Nephron progenitor cell (in vitro differentiated cells): Measurements from ENCODE around the gene ETV4.

ENCODE experiments used
- DNase-seq: peaks from one replicate; pipeline ENCODE4 v3.0.0; 2021
- H3K27ac Mint-ChIP-seq: 2 replicates; pipeline ENCODE4 v1.8.0; 2021; ENCODE audit warnings: mild to moderate bottlenecking, moderate library complexity, mixed read lengths
- H3K27me3 Mint-ChIP-seq: 2 replicates; pipeline ENCODE4 v1.8.0; 2021; ENCODE audit warnings: mild to moderate bottlenecking, low read depth, mixed read lengths; ENCODE audit not compliant: poor library complexity
- H3K36me3 Mint-ChIP-seq: 2 replicates; pipeline ENCODE4 v1.8.0; 2021; ENCODE audit warnings: low read depth, mixed read lengths
- H3K4me1 Mint-ChIP-seq: 2 replicates; pipeline ENCODE4 v1.8.0; 2021; ENCODE audit warnings: mixed read lengths
- H3K4me3 Mint-ChIP-seq: 2 replicates; pipeline ENCODE4 v1.8.0; 2021; ENCODE audit warnings: mild to moderate bottlenecking, moderate library complexity, mixed read lengths
- H3K9me3 Mint-ChIP-seq: 2 replicates; pipeline ENCODE4 v1.8.0; 2021; ENCODE audit warnings: mild to moderate bottlenecking, moderate library complexity, mixed read lengths
- CTCF ChIP-seq: fragments of 200-600 bp; sonication (generic); IDR thresholded peaks from 2 replicates; pipeline ENCODE4 v1.5.0; 2021; ENCODE audit warnings: antibody characterized with exemption

ETV4 gene

GRCh38 chr17:43543771-43544575, 2.2 kb downstream of the ETV4 start:
- TF ChIP-seq CTCF = no peak
- Mint-ChIP-seq H3K36me3 (no peaks in the 10 kb centered on the region), H3K27ac (no peak overlapping the region), H3K4me3 (peak overlapping the region; percentile 92), H3K9me3 (no peaks in the 10 kb centered on the region), H3K27me3 (peaks cover 42% of the 10 kb centered on the region), H3K4me1 (peaks cover 75% of the 10 kb centered on the region)
- DNase-seq = no peak

GRCh38 chr17:43543300-43543699, 2.8 kb downstream of the ETV4 start:
- DNase-seq = peak; percentile 28
- peaks cover 40% of the 10 kb centered on the region for H3K27me3 Mint-ChIP-seq
- H3K27ac Mint-ChIP-seq = no peak overlapping the region
- no peaks in the 10 kb centered on the region for H3K9me3 Mint-ChIP-seq
- H3K4me1 Mint-ChIP-seq = peaks cover 80% of the 10 kb centered on the region
- no peak for TF ChIP-seq CTCF
- peak overlapping the region; percentile 92 for H3K4me3 Mint-ChIP-seq
- no peaks in the 10 kb centered on the region for H3K36me3 Mint-ChIP-seq

- peak; percentile 45 for DNase-seq
- Mint-ChIP-seq H3K4me1 (peaks cover 77% of the 10 kb centered on the region), H3K36me3 (no peaks in the 10 kb centered on the region), H3K9me3 (no peaks in the 10 kb centered on the region), H3K27me3 (peaks cover 37% of the 10 kb centered on the region), H3K4me3 (peak overlapping the region; percentile 92), H3K27ac (peak overlapping the region; percentile 4)
- no peak for TF ChIP-seq CTCF
Observed at GRCh38 chr17:43542859-43543258, 3.3 kb downstream of the ETV4 start.

GRCh38 chr17:43540821-43541674, 5.1 kb downstream of the ETV4 start:
- DNase-seq = peak; percentile 30
- peaks cover 72% of the 10 kb centered on the region for H3K4me1 Mint-ChIP-seq
- peak overlapping the region; percentile 44 for H3K27ac Mint-ChIP-seq
- H3K27me3 Mint-ChIP-seq = peaks cover 24% of the 10 kb centered on the region
- H3K36me3 Mint-ChIP-seq = peaks cover 8% of the 10 kb centered on the region
- TF ChIP-seq CTCF = no peak
- H3K9me3 Mint-ChIP-seq = no peaks in the 10 kb centered on the region
- peak overlapping the region; percentile 68 for H3K4me3 Mint-ChIP-seq

- peaks cover 21% of the 10 kb centered on the region for H3K36me3 Mint-ChIP-seq
- no peak overlapping the region for H3K27ac Mint-ChIP-seq
- no peak overlapping the region for H3K4me3 Mint-ChIP-seq
- TF ChIP-seq CTCF = no peak
- H3K4me1 Mint-ChIP-seq = peaks cover 42% of the 10 kb centered on the region
- no peaks in the 10 kb centered on the region for H3K9me3 Mint-ChIP-seq
- H3K27me3 Mint-ChIP-seq = peaks cover 23% of the 10 kb centered on the region
- no peak for DNase-seq
Observed at GRCh38 chr17:43536236-43536992, 9.7 kb downstream of the ETV4 start.
